Measurements from ENCODE around the gene ZCCHC13.
"Not testable (repeated sequence)": the region's sequence is repeated elsewhere in the genome, so short reads cannot be mapped to it uniquely, and the experiment has no call there.

Gene ZCCHC13

DNA sequence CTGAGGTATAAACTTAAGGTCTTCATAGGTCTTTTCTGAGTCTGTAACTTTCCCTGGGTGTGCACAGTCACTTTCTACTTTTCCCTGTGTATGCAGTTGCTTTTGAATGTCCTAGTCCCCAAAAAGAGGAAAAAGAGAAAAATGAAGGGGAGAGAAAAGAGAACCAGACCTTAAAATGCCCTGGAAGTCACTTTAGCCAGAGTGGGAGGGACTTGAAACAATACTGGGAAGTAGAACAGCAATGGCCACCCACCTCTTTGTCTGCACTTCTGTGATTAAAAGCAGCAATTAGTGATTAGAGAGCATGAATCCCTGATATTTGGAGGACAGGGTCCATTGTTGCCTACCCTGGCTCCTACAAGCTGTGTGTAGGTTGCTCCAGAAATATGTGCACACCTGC, 36.1 kb downstream of the ZCCHC13 start:
- H3K4me3 ChIP-seq (ENCODE audit: low read length), result no peak overlapping the region
- H3K9ac ChIP-seq (ENCODE audit: low read length), result no peak overlapping the region
- H3K9me3 ChIP-seq (ENCODE audit: insufficient read depth, low read length), result no peaks in the 10 kb centered on the region
- no peak overlapping the region for H3K27ac ChIP-seq (ENCODE audit: low read length)
- no peak overlapping the region for H3K4me2 ChIP-seq (ENCODE audit: low read length)
- H3K4me1 ChIP-seq (ENCODE audit: low read length), result peaks cover 12% of the 10 kb centered on the region
- no peaks in the 10 kb centered on the region for H3K79me2 ChIP-seq (ENCODE audit: low read length)
- H2AFZ ChIP-seq (ENCODE audit: low read depth, low read length), result no peak overlapping the region
- H3K36me3 ChIP-seq (replicated peaks; ENCODE audit: low read depth, low read length), result no peaks in the 10 kb centered on the region
- no peaks in the 10 kb centered on the region for H3K27me3 ChIP-seq (ENCODE audit: low read depth, low read length)
- TF ChIP-seq, protein P1, sequence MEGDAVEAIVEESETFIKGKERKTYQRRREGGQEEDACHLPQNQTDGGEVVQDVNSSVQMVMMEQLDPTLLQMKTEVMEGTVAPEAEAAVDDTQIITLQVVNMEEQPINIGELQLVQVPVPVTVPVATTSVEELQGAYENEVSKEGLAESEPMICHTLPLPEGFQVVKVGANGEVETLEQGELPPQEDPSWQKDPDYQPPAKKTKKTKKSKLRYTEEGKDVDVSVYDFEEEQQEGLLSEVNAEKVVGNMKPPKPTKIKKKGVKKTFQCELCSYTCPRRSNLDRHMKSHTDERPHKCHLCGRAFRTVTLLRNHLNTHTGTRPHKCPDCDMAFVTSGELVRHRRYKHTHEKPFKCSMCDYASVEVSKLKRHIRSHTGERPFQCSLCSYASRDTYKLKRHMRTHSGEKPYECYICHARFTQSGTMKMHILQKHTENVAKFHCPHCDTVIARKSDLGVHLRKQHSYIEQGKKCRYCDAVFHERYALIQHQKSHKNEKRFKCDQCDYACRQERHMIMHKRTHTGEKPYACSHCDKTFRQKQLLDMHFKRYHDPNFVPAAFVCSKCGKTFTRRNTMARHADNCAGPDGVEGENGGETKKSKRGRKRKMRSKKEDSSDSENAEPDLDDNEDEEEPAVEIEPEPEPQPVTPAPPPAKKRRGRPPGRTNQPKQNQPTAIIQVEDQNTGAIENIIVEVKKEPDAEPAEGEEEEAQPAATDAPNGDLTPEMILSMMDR (IDR thresholded peaks at IDR 0.05; ENCODE audit: low read depth, low read length), result no peak
- no peak for TF ChIP-seq EZH2phosphoT487 (IDR thresholded peaks at IDR 0.05; ENCODE audit: low read depth)
- H4K20me1 ChIP-seq (ENCODE audit: insufficient read depth, low read length), result no peaks in the 10 kb centered on the region

DNA sequence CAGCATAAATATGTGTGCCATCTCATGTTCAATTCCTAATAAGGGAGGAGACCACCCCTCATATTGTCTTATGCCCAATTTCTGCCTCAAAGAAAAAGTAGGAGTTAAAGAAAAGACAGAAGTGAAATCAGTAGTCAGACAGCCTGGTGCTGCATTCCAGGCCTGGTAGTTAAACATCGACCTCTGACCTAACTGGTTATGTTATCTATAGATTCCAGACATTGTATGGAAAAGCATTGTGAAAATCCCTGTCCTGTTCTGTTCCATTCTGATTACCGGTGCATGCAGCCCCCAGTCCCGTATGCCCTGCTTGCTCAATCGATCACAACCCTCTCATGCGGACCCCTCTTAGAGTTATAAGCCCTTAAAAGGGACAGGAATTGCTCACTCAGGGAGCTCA, 38.2 kb downstream of the ZCCHC13 start:
- H4K20me1 ChIP-seq (ENCODE audit: insufficient read depth, low read length); H3K4me2 ChIP-seq (ENCODE audit: low read length); H3K9ac ChIP-seq (ENCODE audit: low read length); H3K79me2 ChIP-seq (ENCODE audit: low read length); H3K27me3 ChIP-seq (ENCODE audit: low read depth, low read length); H2AFZ ChIP-seq (ENCODE audit: low read depth, low read length); H3K27ac ChIP-seq (ENCODE audit: low read length); H3K4me3 ChIP-seq (ENCODE audit: low read length); H3K36me3 ChIP-seq (replicated peaks; ENCODE audit: low read depth, low read length); H3K9me3 ChIP-seq (ENCODE audit: insufficient read depth, low read length): not testable (repeated sequence)
- H3K4me1 ChIP-seq (ENCODE audit: low read length), result peaks cover 12% of the 10 kb centered on the region

DNA sequence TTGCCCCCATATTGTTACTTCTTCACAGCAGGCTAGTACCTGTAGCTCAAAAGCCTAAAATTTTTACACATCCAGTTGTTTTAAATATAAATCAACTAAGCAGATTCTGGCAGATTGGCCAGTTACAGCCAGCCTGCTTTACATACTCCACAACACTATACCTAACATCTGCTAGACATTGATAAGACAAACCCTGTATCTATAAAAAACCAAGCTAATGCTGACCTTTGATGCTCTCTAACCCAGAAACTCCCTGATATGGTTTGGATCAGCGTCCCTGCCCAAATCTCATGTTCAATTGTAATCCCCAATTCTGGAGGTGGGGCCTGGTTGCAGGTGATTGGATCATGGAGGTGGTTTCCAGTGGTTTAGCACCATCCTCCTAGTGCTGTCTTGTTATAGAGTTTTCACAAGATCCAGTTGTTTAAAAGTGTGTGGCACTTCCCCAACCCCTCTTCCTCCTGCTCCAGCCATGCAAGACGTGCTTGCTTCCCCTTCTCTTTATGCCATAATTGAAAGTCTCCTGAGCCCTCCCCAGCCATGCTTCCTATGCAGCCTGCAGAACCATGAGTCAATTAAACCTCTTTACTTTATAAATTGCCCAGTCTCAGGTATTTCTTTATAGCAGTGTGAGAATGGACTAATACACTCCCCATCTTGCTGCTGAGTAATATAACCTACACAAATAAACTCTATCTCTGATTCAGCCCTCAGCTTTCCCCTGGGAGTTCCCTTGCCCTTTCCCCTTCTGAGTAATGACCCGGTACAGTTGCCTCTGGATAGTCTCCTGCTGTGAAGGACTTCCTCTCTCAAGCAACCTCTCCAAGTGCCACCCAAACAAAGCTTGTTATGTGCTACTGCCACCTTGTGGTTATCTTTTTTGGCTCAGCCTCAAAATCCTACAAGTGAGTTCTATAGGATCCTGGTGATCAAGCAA, 39.6 kb downstream of the ZCCHC13 start:
- TF ChIP-seq, protein P1 (IDR thresholded peaks at IDR 0.05; ENCODE audit: low read depth, low read length), result peak; percentile 80
- TF ChIP-seq EZH2phosphoT487 (IDR thresholded peaks at IDR 0.05; ENCODE audit: low read depth), result no peak
- H4K20me1 ChIP-seq (ENCODE audit: insufficient read depth, low read length), result no peaks in the 10 kb centered on the region
- no peaks in the 10 kb centered on the region for H3K36me3 ChIP-seq (replicated peaks; ENCODE audit: low read depth, low read length)
- no peak overlapping the region for H3K27ac ChIP-seq (ENCODE audit: low read length)
- H2AFZ ChIP-seq (ENCODE audit: low read depth, low read length), result no peak overlapping the region
- peaks cover 12% of the 10 kb centered on the region for H3K4me1 ChIP-seq (ENCODE audit: low read length)
- no peaks in the 10 kb centered on the region for H3K79me2 ChIP-seq (ENCODE audit: low read length)
- no peak overlapping the region for H3K4me3 ChIP-seq (ENCODE audit: low read length)
- no peak overlapping the region for H3K9ac ChIP-seq (ENCODE audit: low read length)
- H3K9me3 ChIP-seq (ENCODE audit: insufficient read depth, low read length), result no peaks in the 10 kb centered on the region
- no peaks in the 10 kb centered on the region for H3K27me3 ChIP-seq (ENCODE audit: low read depth, low read length)
- H3K4me2 ChIP-seq (ENCODE audit: low read length), result peak overlapping the region; percentile 43

DNA sequence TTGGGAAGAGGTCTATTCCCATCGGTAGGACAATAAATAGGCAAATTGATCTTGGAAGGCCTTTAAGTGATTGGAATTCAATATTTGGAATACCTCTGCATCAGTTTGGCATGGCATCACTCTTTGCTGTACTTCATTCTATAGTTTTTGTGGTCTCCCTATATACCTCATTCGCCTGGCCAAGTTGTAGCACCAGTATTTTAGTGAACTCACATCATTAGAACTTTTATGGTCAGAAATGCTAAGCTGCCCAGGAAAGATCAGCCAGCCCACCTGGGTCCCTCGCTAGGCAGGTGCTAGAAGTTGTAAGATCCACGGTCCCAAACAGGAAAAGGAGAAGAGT, 40.3 kb downstream of the ZCCHC13 start:
- H3K27ac ChIP-seq (ENCODE audit: low read length), result no peak overlapping the region
- H3K4me1 ChIP-seq (ENCODE audit: low read length), result peaks cover 12% of the 10 kb centered on the region
- H3K27me3 ChIP-seq (ENCODE audit: low read depth, low read length), result no peaks in the 10 kb centered on the region
- H3K4me2 ChIP-seq (ENCODE audit: low read length), result peak overlapping the region; percentile 43
- H3K9ac ChIP-seq (ENCODE audit: low read length), result no peak overlapping the region
- no peaks in the 10 kb centered on the region for H3K36me3 ChIP-seq (replicated peaks; ENCODE audit: low read depth, low read length)
- TF ChIP-seq EZH2phosphoT487 (IDR thresholded peaks at IDR 0.05; ENCODE audit: low read depth), result no peak
- H4K20me1 ChIP-seq (ENCODE audit: insufficient read depth, low read length), result no peaks in the 10 kb centered on the region
- H3K9me3 ChIP-seq (ENCODE audit: insufficient read depth, low read length), result no peaks in the 10 kb centered on the region
- H3K4me3 ChIP-seq (ENCODE audit: low read length), result no peak overlapping the region
- H3K79me2 ChIP-seq (ENCODE audit: low read length), result no peaks in the 10 kb centered on the region
- no peak overlapping the region for H2AFZ ChIP-seq (ENCODE audit: low read depth, low read length)

DNA sequence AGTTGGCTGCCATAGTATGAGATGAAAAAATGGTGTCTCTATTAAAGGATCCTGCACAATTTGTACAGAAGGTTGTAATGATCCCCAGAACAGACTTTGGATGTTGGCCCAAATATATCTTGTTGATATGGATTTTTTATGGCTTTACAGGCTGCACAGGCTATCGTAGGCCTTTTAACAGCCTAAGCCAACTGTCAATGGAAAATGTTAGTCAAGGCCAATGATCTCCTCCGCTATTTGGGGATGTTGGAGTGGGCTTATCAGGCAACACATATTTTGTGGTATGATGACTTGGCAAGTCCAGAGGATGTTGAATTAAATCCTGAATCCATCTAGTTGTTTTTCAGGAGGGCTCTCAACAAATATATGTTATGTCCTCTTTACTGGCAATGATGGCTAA, 42.1 kb downstream of the ZCCHC13 start:
- Histone ChIP-seq H3K4me3 (ENCODE audit: low read length) (no peak overlapping the region), H4K20me1 (ENCODE audit: insufficient read depth, low read length) (no peaks in the 10 kb centered on the region), H3K27me3 (ENCODE audit: low read depth, low read length) (no peaks in the 10 kb centered on the region), H3K27ac (ENCODE audit: low read length) (no peak overlapping the region), H3K9me3 (ENCODE audit: insufficient read depth, low read length) (no peaks in the 10 kb centered on the region), H3K4me2 (ENCODE audit: low read length) (no peak overlapping the region), H3K9ac (ENCODE audit: low read length) (no peak overlapping the region), H2AFZ (ENCODE audit: low read depth, low read length) (no peak overlapping the region), H3K4me1 (ENCODE audit: low read length) (peaks cover 12% of the 10 kb centered on the region), H3K36me3 (replicated peaks; ENCODE audit: low read depth, low read length) (no peaks in the 10 kb centered on the region), H3K79me2 (ENCODE audit: low read length) (no peaks in the 10 kb centered on the region)
- TF ChIP-seq, protein P1 (IDR thresholded peaks at IDR 0.05; ENCODE audit: low read depth, low read length), result no peak
- no peak for TF ChIP-seq EZH2phosphoT487 (IDR thresholded peaks at IDR 0.05; ENCODE audit: low read depth)

Measured in OCI-LY3 (cell line).